ENCODE measurements around the gene TSPAN16.
A peak's percentile ranks its signal among the peaks of the same experiment; 100 is the strongest.

DNA sequence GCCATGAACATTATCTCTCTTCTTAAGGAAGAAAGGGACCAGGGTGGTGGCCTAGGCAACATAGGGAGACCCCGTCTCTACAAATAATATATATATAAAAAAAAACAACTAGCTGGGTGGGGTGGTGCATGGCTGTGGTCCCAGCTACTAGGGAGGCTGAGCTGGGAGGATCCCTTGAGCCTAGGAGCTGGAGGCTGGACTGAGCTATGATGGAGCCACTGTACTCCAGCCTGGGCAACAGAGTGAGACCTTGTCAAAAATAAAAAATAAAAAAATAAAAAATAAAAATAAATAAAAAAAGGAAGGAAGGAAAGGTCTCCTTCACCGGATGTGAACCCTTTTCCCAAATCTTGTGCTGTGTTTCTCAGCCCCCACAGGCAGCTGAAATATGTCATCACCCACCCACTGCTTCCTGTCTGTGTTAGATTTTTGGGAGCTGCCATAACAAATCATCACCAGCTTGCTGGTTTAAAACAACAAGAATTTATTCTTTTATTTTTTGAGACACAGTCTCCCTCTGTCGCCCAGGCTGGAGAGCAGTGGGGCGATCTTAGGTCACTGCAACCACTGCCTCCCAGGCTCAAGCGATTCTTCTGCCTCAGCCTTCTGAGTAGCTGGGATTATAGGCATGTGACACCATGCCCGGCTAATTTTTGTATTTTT, 9.5 kb upstream of the TSPAN16 start:
- TF ChIP-seq CTCF (IDR thresholded peaks at IDR 0.05 in 8 of 11, conservative IDR thresholded peaks at IDR 0.05 in 3 of 11), result peak in 5 of 11 experiments; percentile 25 to 40 (median 33)
- TF ChIP-seq POLR2AphosphoS5 (IDR thresholded peaks at IDR 0.05), result no peak

Measured in spleen (tissue), 7 donors.